NK-92 (cell line): Measurements from ENCODE around the gene POFUT2.
"Not testable (repeated sequence)": the region's sequence is repeated elsewhere in the genome, so short reads cannot be mapped to it uniquely, and the experiment has no call there.

Experiments used
- DNase-seq: peaks from one replicate; lab custom pipeline; 2025; ENCODE audit not compliant: unreplicated experiment; lab: John Stamatoyannopoulos, UW

The POFUT2 gene

DNA sequence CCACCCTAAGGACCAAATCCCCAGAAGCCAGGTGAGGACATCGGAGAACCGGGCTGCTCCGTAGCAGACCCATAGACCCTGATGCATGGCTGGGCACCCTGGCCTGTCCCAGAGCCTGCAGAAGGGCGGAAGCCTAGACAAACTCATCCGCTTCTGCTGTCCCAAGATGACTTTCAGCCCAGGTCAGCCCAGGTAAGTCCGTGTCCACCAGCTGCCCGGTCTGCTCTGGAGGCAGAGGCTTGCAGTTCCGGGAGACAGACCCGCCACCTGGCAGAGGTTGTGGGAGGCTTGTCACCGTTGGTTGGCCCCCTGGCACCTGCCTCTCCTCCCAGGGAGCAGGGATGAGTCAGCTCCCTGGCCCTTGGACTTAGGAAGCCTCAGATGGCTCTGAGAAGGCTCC lies 22.8 kb upstream of the POFUT2 start:
- no peak for DNase-seq

DNA sequence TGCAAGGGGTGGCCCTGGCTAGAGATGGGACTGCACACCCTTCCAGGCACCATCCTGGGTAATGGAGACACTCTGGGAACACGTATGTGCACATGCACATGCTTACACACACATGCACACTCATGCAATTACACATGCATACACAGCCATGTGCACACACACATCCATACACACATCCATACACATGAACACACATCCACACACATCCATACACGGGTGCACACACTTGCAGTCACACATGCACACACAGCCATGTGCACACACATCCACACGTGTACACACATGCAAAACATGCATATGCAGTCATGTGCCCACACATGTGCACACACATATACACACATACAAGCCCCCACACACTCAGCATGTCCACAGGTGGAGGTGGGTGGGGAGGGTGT lies 22.3 kb upstream of the POFUT2 start:
- no peak for DNase-seq

DNA sequence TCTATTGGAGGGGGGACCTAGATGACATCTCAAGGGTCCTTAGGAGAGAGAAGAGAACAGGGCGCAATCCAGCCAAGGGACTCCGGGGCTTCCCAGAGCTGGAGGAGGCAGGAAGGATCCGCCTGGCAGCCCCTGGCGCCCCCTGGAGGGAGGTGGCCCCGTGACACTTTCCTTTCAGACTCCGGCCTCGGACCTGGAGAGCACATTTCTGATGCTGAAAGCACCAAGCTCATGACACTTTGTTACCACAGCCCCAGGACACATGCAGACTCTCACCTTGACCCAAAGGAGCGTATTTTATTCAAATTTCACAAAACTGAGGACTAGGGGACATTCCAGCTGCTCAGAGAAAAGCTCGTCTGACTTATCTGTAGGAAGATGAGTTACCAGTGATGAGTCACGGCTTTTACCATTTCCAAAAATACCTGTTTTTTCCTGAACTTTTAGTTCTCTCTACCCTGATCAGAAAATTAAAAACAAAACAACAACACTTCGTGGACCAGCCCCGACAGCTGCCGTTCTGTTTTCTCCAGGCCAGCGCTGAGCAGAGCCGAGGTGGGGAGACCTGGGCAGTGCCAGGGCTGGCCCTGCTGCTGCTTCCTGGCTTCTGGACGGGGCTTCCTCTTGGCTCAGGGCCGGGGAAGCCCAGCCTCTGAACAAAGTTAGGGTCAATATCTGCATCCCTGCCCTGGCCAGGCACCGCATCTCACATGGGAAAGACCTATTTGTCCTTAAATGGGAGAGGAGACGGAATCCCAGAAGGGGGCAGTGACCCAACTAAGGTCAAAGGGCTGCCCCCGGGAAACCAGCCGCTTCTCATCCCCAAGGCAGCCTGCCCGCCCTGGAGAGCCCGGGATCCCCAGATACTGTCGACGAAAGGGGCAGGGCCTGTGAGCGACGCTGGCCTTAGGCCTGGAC lies 21.6 kb upstream of the POFUT2 start:
- no peak for DNase-seq

DNA sequence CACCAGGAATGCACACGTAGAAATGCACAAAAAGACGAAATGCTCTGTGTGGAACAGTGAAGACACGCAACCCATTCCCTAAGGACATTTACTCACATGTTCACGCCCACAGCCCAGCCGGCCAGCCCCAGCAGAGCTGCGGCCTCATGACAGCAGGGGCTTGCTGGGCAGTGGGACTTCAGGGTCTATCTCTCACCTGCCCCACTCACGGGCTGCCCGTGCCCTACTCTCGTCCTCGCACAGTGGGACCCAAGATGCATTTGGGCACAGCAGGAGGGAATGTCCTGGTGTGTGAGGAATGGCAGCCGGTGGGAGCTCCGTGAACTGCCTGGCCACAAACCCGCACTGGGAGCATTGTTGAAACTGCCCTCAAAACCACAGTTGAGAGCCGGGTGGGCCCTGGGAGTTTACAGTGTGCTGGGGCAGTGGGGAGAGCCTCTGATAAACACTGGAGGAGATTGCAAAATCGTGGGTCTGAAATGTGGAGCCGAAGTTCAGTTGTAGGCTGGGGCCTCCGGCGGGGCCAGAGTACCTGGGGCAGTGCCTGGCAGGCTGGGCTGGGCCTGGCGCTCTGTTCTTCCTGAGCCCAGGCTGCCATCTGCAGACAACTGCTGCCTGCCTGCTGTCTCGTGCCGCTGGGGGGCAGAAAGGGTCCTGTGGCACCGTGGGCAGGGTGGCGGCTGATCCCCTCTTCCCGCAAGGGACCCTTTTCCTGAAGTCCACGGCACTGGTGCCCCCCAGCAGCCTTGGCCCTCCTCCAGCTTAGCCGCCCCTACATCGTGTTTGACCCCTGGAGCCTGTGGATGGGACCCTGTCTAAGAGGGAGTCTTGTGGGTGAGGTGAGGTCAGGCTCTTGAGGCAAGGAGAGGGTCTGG lies 20.7 kb upstream of the POFUT2 start:
- no peak for DNase-seq

DNA sequence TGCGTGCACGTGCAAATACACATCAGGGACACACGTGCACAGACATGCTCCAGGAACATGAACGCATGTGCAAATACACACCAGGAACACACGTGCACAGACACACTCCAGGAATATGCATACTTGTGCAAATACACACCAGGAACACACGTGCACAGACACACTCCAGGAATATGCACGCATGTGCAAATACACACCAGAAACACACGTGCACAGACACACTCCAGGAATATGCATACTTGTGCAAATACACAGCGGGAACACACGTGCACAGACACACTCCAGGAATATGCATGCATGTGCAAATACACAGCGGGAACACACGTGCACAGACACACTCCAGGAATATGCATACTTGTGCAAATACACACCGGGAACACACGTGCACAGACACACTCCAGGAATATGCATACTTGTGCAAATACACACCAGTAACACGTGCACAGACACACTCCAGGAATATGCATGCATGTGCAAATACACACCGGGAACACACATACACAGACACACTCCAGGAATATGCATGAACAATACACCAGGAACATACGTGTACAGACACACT lies 20.0 kb upstream of the POFUT2 start:
- not testable (repeated sequence) for DNase-seq

DNA sequence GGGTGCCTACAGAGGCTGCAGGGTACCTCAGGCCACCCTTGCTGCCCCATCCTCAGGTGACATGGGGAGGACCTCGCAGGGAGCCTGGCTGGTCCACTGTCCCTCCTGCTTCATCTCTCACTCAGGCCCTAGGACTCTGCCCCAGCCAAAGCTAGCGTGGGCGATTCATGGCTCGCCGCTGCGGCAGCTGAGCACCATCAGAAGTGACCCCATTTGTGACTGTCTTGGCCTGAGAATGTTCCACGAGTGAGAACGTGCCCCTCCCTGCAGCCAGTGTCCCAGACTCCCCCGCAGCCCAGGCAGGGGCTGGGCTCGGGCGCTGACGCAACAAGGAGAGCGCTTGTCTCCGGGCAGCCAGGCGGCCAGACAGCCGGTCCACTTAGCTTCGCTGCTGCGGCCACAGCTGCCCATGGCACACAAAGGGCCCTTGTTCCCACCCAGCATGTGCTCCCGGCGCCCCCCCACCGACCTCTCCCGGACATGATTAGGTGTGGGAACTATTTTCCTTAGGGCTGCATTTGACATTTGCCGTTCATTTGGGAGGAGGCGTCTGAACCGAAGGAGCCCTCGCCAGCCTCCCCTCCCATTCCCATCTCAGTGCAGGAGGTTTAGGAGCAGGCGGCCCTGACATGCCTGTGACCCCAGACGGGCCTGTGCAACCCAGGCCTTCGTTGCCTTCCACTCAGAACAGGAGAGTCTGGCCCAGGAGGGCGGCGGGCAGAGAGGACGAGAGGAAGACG lies 19.3 kb upstream of the POFUT2 start:
- no peak for DNase-seq

DNA sequence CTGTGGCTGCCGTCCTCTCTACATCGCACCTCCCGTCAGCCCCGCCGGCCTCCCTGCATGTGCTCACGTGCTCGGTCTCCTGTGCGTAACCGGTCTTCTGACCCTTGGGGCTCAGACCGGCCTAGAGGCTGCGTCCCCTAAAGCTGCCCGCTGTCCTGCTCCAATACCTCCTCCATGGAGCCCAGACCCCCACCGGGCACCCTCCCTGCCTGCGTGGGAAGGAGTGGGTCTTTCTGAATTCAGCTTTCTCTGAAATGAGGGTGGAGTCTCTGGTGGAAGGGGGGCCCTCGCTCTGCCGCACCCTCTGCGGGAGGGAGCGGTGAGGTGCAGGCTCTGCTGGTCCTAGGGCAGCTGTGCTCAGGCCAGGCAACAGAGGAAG lies 18.7 kb upstream of the POFUT2 start:
- no peak for DNase-seq

DNA sequence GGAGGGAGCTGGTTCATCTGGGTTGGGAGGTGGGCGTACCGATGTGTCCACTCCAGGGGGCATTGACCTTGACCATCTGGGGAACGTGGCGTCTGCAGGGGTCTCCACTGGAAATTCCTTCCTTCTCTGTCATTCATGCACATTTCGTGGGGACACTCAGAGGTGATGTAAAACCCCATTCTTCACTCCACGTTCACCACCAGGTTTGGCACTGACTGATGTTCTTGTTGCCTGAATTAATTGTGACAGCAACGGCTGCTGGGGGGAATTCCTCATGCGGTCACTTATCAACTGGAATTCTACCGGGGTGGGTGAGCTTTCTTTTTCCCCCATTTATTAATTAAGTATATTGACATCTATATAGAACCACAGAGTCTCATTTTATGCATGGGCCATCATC lies 18.1 kb upstream of the POFUT2 start:
- DNase-seq = no peak

DNA sequence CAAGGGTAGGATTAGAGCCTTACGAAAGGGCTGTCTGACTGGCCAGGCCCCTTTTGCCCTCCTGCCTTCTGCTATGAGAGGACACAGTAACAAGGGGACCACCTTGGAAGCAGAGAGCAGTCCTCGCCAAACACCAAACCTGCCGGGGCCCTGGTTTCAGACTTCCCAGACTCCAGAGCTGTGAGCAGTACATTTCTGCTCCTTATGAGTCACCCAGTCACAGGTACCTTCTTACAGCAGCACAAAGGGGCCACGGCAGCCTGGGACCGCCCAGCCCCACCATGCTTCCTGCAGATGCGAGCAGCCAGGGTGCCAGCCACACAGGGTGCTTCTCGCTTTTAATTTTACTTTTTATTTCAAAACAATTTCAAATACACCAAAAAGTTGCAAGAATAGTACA lies 17.2 kb upstream of the POFUT2 start:
- no peak for DNase-seq

DNA sequence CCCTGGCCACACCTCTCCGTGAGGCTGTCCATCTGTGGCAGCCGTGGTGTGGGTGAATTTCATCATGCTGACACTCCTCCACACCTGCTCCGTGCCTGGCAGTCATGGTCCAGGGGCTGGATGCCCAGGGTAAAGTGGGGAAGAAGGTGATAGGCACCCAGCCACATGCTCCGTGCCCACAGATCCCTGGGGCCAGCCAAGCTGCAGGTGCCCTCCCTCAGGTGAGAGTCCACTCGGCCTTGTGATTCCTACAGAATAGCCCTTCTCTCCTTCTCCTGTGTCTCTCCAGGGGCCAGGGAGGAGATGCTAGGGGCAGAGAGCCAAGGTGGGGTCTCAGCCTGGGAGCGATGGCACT lies 16.8 kb upstream of the POFUT2 start:
- no peak for DNase-seq

DNA sequence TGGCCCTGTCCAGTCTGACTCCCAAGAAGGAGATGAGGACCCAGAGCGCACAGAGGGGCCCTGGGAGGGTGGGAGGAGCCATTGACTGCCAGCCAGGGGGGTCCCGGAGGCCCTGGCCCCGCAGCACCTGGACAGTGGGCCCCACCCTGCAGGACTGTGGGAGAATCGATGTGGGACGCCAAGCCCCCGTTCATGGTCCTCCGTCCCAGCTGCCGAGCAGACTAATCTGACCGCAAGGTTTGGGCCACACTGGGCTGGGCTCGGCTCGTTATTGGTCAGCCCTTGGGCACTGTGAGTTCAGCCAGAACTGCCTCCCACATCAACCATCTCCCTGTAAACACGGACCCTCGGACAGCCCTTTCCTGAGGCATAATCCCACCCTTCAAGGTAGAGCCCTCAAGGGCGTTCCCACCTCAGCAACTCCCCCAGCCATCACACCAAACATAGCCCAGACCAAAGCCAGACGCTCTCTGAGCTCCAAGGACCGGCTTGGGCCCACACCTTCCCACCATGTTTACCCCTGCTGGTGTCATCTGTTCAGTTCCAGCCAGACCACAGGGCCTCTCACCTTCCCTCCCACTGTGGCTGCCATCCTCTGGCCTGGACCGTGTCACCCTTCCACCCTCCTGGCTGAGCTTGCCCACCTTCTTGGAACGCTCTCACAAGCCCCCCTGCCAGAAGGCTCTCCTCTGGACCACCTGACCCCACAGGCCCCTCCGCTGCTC lies 16.2 kb upstream of the POFUT2 start:
- no peak for DNase-seq

DNA sequence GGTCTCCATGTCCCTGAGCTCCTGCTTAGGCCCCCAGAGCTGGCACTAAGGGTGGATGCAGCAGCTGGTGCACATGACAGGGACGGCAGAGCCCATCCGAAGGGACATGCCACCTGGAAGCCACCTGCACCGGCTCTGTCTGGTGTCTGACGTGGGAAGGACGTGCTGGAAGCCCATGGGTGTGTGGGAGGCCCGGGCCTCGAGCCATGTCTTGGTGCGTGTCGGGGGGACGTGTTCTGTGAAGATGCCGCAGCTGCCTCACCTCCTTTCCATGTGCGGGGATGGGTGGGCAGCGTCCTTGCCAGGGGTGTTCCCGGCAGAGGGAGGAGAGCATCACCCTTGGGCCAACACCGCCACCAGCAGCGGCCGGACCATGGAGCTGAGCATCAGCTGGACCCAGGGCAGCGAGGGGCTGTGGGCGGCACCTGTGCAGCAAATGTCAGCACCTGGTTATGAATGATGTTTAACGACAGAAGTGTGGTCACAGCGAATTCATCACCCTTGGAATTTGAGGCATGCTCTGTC lies 15.5 kb upstream of the POFUT2 start:
- no peak for DNase-seq

DNA sequence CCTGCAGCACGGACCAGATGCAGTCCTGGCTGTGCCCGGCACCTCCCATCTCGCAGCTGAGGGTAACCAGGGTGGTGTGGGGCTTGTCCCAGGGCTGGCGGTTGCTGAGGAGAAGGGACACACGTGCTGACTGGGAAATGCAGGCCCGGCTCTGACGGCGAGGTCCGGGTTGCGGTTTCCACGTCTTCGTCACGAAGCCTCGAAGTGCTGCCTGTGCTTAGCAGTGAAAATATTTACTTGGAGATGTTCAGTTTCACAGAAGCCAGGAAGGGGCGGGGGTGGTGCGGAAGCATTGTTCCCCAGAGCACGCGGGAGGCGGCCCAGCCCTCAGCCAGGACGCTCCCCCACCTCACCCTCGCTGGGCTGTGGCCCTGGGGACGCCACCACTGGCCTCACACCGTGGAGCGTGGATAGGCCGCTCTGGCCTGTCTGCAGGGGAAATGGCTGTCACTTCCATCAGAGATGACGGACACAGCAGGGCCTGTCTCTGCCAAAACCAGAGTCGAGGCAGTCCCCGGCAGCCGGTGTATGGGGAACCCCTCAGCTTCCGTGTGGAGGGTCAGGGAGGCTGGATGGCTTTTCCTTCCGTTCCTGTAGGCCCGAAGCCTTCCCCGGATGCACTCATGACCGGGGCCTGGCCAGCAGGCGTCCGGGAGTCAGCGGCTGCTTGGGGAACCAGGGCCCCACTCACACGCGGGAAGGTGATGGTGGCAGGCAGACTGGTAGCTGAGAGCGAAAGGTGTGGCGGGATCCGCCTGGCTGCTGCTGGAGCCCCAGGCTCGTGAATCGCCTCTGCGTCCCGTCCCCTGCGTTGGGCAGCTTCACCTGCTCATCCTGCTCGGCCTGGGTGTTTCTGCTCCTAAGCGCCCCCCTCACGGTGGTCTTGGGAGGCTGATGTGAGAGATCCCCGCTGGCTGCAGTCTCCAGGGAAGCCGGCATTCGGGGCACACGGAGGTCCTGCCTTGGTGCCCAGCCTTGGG lies 14.7 kb upstream of the POFUT2 start:
- DNase-seq = no peak

DNA sequence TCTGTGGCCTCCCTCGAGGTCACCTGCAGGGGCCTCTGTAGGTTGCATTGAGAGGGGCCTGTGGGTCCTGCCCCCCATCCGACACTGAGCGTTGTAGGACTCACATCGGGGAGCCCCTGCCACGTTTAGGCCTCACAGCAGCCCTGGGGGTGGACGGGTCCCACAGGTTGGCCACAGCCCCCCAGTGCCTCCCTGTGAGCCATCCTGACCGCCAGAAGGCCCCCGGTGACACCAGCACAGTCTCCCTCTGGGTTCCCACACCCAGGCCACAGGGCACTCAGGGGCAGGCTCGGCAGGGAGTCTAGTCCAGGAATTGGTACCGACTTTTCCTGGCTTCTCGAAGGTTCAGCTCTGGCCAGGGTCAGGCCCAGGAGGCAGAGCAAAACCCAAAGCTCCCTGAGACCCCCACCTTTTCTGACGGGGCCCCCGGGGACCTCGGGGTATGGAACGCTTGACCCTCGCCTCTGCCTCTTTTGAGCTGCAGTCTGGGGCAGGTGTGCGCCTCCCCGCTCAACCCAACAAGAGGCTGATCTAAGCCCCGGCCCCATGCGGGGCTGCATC lies 13.9 kb upstream of the POFUT2 start:
- no peak for DNase-seq

DNA sequence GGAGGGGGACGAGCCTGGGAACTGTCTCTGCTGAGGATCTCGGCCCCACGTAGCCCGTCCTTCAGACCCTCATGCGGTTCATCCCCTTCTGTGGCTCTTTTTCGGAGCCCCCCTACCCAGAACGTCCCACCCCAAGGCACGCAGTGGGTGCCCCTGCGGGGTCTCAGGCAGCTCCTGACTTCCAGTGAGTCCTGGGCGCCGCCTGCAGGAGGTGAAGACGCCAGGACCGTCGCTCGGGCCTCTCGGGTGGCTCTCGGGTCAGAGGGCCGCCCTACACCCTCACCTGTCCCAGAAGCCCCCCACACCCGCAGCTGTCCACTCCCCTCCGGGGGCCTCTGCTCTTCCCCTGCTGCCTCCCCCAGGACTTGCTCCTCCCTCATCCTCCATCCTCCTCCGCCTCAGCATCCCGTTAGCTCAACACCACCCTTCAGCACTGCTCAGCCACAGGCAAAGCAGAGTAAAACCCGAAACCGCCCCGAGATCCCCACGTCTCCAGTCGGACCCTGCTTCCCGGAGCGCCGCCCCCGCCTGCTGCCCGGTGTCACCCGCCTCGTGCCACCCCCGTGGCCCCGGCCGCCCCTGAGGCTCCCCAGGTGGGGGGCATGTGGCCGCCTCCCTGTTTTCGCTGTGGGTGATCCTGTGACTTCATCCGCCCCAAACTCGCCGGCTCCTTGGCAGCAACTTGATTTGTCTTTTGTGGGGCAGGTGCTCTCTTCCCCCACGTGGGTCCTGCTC lies 13.3 kb upstream of the POFUT2 start:
- no peak for DNase-seq

DNA sequence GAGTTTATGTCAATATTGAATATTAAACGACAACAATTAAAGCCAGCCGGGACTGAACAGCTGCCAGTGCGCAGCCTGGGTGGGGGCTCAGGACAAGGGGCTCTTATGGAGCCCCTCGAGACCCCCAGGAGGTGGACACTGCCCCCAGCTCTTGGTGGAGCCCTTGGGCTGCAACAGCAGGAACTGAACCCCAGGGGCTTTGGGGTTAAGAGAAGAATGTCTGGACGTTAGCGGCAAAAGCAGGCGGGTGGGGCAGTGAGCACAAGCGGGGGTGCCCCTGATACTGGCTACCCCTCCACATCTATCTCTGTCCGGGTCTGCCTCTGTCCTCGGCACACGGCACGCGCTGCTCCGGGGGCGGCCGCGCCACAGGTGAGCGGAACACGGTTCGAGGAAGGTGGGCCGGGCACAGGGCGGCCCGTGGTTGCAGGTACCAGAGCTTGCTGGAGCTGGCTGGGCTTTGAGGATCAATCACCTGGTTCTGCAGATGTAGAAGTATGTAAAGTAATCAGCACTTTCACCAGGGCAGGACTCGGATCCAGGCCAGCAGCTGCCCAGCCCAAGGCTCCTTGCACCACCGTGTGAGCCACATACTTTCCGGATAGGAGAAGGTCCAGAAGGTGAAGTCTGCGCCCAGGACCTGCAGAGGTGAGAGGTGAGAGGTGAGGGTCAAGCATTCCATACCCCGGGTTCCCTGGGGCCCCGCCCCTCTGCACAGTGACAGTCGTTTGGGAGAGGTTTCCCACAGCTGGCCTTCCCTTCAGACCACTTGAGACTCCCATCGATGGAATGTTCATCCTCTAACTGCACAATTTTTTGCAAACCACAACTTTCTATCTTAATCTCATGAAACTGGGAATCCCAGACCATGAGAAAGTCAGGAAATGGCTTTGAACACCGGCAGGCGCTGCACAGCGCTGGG lies 12.4 kb upstream of the POFUT2 start:
- no peak for DNase-seq
